Osteoblast (primary cell): ENCODE data around the gene AXIN2. TPM values are rescaled to one million over a fixed set of nuclear protein-coding genes. Genes with fewer than 3 reads are reported as not detected.

Experiments
- DNase-seq: peaks from one replicate; pipeline ENCODE4 v3.0.0; 2011; ENCODE audit warnings: low spot score, mixed read lengths; ENCODE audit not compliant: insufficient read length; ENCODE audit errors: missing footprints
- H2AFZ ChIP-seq: 2 replicates; pipeline ENCODE4 v1.6.0; 2011; ENCODE audit warnings: mild to moderate bottlenecking, low read length
- H3K27ac ChIP-seq: 2 replicates; pipeline ENCODE4 v1.5.1; 2011; ENCODE audit warnings: mild to moderate bottlenecking, low read depth, low read length, moderate library complexity
- H3K27me3 ChIP-seq: 2 replicates; pipeline ENCODE4 v1.6.0; 2012; ENCODE audit warnings: mild to moderate bottlenecking, control low read depth, inconsistent platforms, low read length, moderate library complexity; ENCODE audit not compliant: insufficient read depth
- H3K36me3 ChIP-seq: 2 replicates; pipeline ENCODE4 v1.5.1; 2011; ENCODE audit warnings: mild to moderate bottlenecking, low read length, control low read depth, moderate library complexity; ENCODE audit not compliant: insufficient read depth
- H3K4me1 ChIP-seq: 2 replicates; pipeline ENCODE4 v1.5.1; 2011; ENCODE audit warnings: mild to moderate bottlenecking, low read length, control low read depth, moderate library complexity; ENCODE audit not compliant: insufficient read depth
- H3K4me2 ChIP-seq: 2 replicates; pipeline ENCODE4 v1.6.0; 2011; ENCODE audit warnings: mild to moderate bottlenecking, low read length; ENCODE audit not compliant: insufficient read depth
- H3K4me3 ChIP-seq: fragments of 200-600 bp; sonication (generic); 3 replicates; pipeline ENCODE4 v1.5.1; 2012; ENCODE audit warnings: mild to moderate bottlenecking, low read length, inconsistent platforms; ENCODE audit not compliant: insufficient read depth
- H3K79me2 ChIP-seq: 2 replicates; pipeline ENCODE4 v1.6.0; 2012; ENCODE audit warnings: mild to moderate bottlenecking, low read length, control low read depth, inconsistent platforms; ENCODE audit not compliant: insufficient read depth
- H3K9me3 ChIP-seq: 2 replicates; pipeline ENCODE4 v1.5.1; 2011; ENCODE audit warnings: low read depth, low read length, control low read depth
- H4K20me1 ChIP-seq: 2 replicates; pipeline ENCODE4 v1.6.0; 2012; ENCODE audit warnings: mild to moderate bottlenecking, low read length, control low read depth; ENCODE audit not compliant: insufficient read depth
- total RNA-seq: library from RNA; depleted of rRNA; stranded (reverse); fragments of >200 nt; gene quantifications from 2 replicates; pipeline ENCODE4 v1.2.3, GENCODE V29; 2012
- TF ChIP-seq, protein P1 (sequence below): IDR thresholded peaks from 2 replicates; pipeline ENCODE4 v1.5.1; 2011; ENCODE audit warnings: mild to moderate bottlenecking, low read depth, low read length, moderate library complexity; ENCODE audit errors: extremely low read depth

AXIN2 gene
- total RNA-seq, 1 donor: 5.1 TPM

DNA sequence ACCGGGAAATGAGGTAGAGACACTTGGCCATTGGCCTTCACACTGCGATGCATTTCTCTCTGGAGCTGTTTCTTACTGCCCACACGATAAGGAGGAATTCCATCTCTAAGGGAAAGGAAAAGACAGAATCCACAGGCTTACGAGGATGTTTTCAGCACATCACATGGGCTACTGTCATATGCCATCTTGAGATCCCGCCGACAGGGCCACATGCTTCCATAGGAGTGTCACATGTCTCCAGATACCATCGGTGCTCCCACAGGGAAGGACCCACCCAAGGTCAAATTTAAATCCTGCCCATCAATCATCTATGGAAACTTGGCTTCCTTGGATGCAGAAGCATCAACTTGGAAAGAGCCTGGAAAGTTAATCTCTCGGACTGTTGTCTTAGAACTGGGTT lies 20.0 kb downstream of the AXIN2 start:
- no peaks in the 10 kb centered on the region for H3K27me3 ChIP-seq
- DNase-seq: peak; percentile 3
- H3K4me2 ChIP-seq: no peak overlapping the region
- no peak overlapping the region for H3K4me3 ChIP-seq
- H3K79me2 ChIP-seq: no peaks in the 10 kb centered on the region
- peaks cover 7% of the 10 kb centered on the region for H3K36me3 ChIP-seq
- H4K20me1 ChIP-seq: peaks cover 7% of the 10 kb centered on the region
- H3K4me1 ChIP-seq: no peaks in the 10 kb centered on the region
- no peak overlapping the region for H3K27ac ChIP-seq
- H3K9me3 ChIP-seq: no peaks in the 10 kb centered on the region
- no peak overlapping the region for H2AFZ ChIP-seq
- TF ChIP-seq, protein P1, sequence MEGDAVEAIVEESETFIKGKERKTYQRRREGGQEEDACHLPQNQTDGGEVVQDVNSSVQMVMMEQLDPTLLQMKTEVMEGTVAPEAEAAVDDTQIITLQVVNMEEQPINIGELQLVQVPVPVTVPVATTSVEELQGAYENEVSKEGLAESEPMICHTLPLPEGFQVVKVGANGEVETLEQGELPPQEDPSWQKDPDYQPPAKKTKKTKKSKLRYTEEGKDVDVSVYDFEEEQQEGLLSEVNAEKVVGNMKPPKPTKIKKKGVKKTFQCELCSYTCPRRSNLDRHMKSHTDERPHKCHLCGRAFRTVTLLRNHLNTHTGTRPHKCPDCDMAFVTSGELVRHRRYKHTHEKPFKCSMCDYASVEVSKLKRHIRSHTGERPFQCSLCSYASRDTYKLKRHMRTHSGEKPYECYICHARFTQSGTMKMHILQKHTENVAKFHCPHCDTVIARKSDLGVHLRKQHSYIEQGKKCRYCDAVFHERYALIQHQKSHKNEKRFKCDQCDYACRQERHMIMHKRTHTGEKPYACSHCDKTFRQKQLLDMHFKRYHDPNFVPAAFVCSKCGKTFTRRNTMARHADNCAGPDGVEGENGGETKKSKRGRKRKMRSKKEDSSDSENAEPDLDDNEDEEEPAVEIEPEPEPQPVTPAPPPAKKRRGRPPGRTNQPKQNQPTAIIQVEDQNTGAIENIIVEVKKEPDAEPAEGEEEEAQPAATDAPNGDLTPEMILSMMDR: no peak

DNA sequence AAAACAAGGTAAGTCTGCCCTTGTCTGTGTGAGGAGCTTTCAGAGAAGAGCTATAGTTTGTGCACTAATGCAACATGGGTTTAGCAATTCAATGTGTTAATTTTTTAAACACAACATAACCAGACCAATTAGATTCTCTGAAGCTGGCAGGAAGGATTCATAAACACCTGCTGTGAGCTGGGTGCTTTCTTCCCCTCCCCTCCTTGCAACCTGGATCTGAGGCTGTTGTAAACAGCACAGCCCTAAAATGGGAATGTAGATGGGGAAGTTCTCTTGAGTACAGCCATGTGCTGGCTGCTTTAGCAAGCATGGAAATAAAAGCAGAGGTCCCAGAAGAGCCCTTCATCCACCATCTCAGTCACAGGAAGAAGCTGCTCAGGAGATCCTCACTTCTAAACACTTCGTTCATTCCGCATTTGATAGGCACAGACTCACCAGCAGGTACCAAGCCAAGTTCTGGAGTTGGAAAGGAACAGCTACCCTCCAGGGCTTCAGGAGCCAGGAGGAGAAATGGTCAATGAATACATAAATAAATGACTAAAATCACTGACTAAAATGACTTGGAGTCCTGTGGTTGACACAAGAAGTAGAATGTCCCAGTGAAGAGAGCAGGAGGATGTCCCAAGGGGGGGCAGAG lies 21.7 kb downstream of the AXIN2 start:
- peaks cover 10% of the 10 kb centered on the region for H3K36me3 ChIP-seq
- peaks cover 6% of the 10 kb centered on the region for H3K4me1 ChIP-seq
- H3K27me3 ChIP-seq: no peaks in the 10 kb centered on the region
- H3K27ac ChIP-seq: no peak overlapping the region
- TF ChIP-seq, protein P1: no peak
- DNase-seq: peak; percentile 78
- H4K20me1 ChIP-seq: peaks cover 7% of the 10 kb centered on the region
- H3K79me2 ChIP-seq: no peaks in the 10 kb centered on the region
- H3K4me2 ChIP-seq: no peak overlapping the region
- H2AFZ ChIP-seq: no peak overlapping the region
- no peaks in the 10 kb centered on the region for H3K9me3 ChIP-seq
- H3K4me3 ChIP-seq: no peak overlapping the region

DNA sequence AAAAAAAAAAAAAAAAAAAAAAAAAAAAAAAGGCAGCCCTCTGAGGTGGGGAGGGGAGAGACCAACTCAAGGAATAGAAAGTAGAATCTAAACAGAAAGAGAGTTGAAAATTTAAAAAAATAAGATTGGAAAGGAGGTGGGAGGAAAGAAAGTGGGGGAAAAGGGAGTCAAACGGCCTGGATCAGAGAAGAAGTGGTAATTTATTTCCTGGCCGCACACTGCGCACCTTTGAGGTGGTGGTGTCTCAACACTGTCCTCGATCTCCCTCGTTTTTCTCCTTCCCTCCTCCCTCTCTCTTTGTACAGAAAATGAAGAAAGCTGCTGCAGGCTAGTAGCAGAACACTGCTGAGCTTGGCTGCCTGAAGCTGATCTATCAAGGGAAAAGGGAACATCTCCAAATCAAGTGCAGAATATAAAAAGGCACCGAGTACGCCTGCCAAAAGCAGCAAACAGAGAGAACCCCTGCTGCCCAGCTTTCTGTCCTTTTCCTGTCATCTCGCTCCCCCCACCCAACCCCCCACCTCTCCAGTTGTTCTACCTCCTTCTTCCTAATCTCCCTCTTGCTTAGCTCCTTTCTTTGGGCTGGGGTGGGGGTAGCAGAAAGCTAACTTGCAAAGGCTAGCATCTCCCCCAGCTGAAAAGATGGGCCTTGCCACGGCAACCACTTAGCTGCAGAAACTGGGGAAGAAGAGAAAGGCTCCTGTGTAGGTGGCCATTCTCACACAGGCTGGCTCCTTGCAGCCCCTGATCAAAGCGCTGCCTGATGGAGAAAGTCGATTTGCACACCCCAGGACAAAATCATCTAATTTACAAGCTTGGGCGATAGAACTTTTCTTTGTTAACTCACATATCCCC lies 22.5 kb downstream of the AXIN2 start:
- H3K27ac ChIP-seq: no peak overlapping the region
- peaks cover 7% of the 10 kb centered on the region for H4K20me1 ChIP-seq
- H2AFZ ChIP-seq: no peak overlapping the region
- H3K4me2 ChIP-seq: no peak overlapping the region
- TF ChIP-seq, protein P1: no peak
- H3K36me3 ChIP-seq: peaks cover 10% of the 10 kb centered on the region
- no peak overlapping the region for H3K4me3 ChIP-seq
- H3K27me3 ChIP-seq: no peaks in the 10 kb centered on the region
- peaks cover 6% of the 10 kb centered on the region for H3K4me1 ChIP-seq
- H3K79me2 ChIP-seq: no peaks in the 10 kb centered on the region
- peak; percentile 75 for DNase-seq
- no peaks in the 10 kb centered on the region for H3K9me3 ChIP-seq
